WERI-Rb-1 (cell line): Measurements from ENCODE around the gene NMB.

ENCODE experiments used
- DNase-seq: peaks from one replicate; pipeline ENCODE4 v3.0.0-alpha.2; 2020
- H3K27ac ChIP-seq: fragments of 250-450 bp; sonication (Bioruptor Pico); 2 replicates; pipeline ENCODE4 v1.5.1; 2020; ENCODE audit warnings: mild to moderate bottlenecking, moderate library complexity
- H3K27me3 ChIP-seq: fragments of 250-450 bp; sonication (Bioruptor Pico); 2 replicates; pipeline ENCODE4 v1.5.1; 2021; ENCODE audit warnings: mild to moderate bottlenecking, low read depth, moderate library complexity; ENCODE audit not compliant: insufficient read depth, severe bottlenecking
- H3K36me3 ChIP-seq: fragments of 250-450 bp; sonication (Bioruptor Pico); 2 replicates; pipeline ENCODE4 v1.5.1; 2020; ENCODE audit warnings: mild to moderate bottlenecking, moderate library complexity
- H3K4me3 ChIP-seq: 2 replicates; pipeline ENCODE4 v1.5.1; 2011; ENCODE audit warnings: low read depth, mild to moderate bottlenecking, control low read depth, low read length
- H3K9me3 ChIP-seq: fragments of 250-450 bp; sonication (Bioruptor Pico); 2 replicates; pipeline ENCODE4 v1.5.1; 2021; ENCODE audit warnings: mild to moderate bottlenecking, moderate library complexity; ENCODE audit not compliant: severe bottlenecking
- CTCF ChIP-seq: IDR thresholded peaks from 2 replicates; pipeline ENCODE4 v1.5.1; 2011; ENCODE audit warnings: low read depth, mild to moderate bottlenecking, control low read depth, inconsistent platforms, low read length

The NMB gene

GRCh38 chr15:84634228-84634837, 23.7 kb downstream of the NMB start:
- Histone ChIP-seq H3K27me3 (peaks cover 9% of the 10 kb centered on the region), H3K9me3 (no peaks in the 10 kb centered on the region), H3K27ac (no peak overlapping the region)

GRCh38 chr15:84633311-84634227, 24.4 kb downstream of the NMB start:
- peak; percentile 66 for DNase-seq

More at GRCh38 chr15:84634228-84634837, 23.7 kb downstream of the NMB start:
- TF ChIP-seq CTCF: no peak
- H3K4me3 ChIP-seq: peak overlapping the region; percentile 41
- DNase-seq: no peak
- no peaks in the 10 kb centered on the region for H3K36me3 ChIP-seq

DNA sequence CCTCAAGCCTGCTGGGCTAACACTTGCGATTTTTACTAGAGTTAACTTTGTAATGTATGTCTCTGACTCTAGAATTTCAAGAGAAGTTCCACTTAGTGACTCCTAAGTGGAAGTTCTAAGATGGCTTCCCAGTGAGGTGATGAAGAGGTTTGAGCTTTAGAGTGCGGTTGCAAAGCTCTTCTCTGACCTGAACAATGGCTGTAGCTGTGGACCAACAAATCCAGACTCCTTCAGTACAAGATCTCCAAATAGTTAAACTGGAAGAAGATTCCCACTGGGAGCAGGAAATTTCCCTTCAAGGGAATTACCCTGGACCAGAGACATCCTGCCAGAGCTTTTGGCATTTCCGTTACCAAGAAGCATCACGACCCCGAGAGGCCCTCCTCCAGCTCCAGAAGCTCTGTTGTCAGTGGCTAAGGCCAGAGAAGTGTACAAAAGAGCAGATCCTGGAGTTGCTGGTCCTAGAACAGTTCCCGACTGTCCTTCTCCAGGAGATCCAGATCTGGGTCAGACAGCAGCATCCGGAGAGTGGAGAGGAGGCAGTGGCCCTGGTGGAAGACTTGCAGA, 26.2 kb downstream of the NMB start:
- no peak for TF ChIP-seq CTCF
- H3K27me3 ChIP-seq: peaks cover 9% of the 10 kb centered on the region
- no peak for DNase-seq
- peak overlapping the region; percentile 57 for H3K4me3 ChIP-seq
- H3K36me3 ChIP-seq: no peaks in the 10 kb centered on the region
- H3K27ac ChIP-seq: peak overlapping the region; percentile 42; the same call in 1 of the 2 replicates
- H3K9me3 ChIP-seq: no peaks in the 10 kb centered on the region

More at GRCh38 chr15:84633311-84634227, 24.4 kb downstream of the NMB start:
- peak overlapping the region; percentile 41 for H3K4me3 ChIP-seq
- no peak overlapping the region for H3K27ac ChIP-seq
- no peaks in the 10 kb centered on the region for H3K36me3 ChIP-seq
- TF ChIP-seq CTCF: no peak
- H3K27me3 ChIP-seq: peaks cover 9% of the 10 kb centered on the region
- H3K9me3 ChIP-seq: no peaks in the 10 kb centered on the region

DNA sequence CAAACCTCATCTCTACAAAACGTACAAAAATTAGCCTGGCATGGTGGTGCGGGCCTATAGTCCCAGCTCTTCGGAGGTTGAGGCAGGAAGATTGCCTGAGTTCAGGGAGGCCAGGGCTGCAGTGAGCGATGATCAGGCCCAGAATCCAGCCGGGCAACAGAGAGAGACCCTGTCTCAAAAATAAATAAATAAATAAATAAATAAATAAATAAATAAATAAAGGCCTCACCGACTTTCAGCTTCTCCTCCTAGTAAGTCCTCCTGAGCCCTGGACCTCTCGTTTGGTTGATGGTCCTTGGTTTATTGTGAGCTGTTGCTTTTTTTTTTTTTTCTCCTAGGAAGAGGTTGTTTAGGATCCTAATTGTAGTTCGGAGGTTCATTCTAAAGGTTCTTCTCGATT, 29.0 kb downstream of the NMB start:
- Histone ChIP-seq H3K27ac (no peak overlapping the region), H3K27me3 (peaks cover 4% of the 10 kb centered on the region), H3K4me3 (no peak overlapping the region), H3K9me3 (no peaks in the 10 kb centered on the region), H3K36me3 (no peaks in the 10 kb centered on the region)
- TF ChIP-seq CTCF: no peak
- DNase-seq: no peak

- no peak for DNase-seq
- peaks cover 17% of the 10 kb centered on the region for H3K9me3 ChIP-seq
- no peak overlapping the region for H3K4me3 ChIP-seq
- H3K36me3 ChIP-seq: peaks cover 36% of the 10 kb centered on the region
- H3K27me3 ChIP-seq: no peaks in the 10 kb centered on the region
- no peak overlapping the region for H3K27ac ChIP-seq
- no peak for TF ChIP-seq CTCF
These were observed 32.9 kb downstream of the NMB start for GRCh38 chr15:84625123-84625522.
